Suprapubic skin (tissue), 4 donors: Measurements from ENCODE around the gene EPS15.

Experiments
- EP300 ChIP-seq: sonication (generic); formaldehyde crosslinking; IDR thresholded peaks from one replicate; pipeline ENCODE4 v1.6.1; 2017; ENCODE audit warnings: antibody characterized with exemption
- POLR2A ChIP-seq, 2 donors: fragments of 450-650 bp; IDR thresholded peaks; one replicate each; pipeline ENCODE4 v1.6.1; 2017; ENCODE audit warnings: antibody characterized with exemption in 2 of 2, mild to moderate bottlenecking in 2 of 2, moderate library complexity in 2 of 2
- POLR2AphosphoS5 ChIP-seq, 3 donors: sonication (generic); formaldehyde crosslinking; IDR thresholded peaks; one replicate each; pipeline ENCODE4 v1.6.1; 2017; ENCODE audit warnings: antibody characterized with exemption in 3 of 3
- TF ChIP-seq, protein P1 (sequence below), 2 donors: fragments of 200-600 bp in 1 of 2; fragments of 450-650 bp in 1 of 2; sonication (generic) in 1 of 2; IDR thresholded peaks; one replicate each; pipeline ENCODE4 v1.5.1; 2016 to 2019; ENCODE audit warnings: antibody characterized with exemption in 2 of 2, mild to moderate bottlenecking in 1 of 2, moderate library complexity in 1 of 2

DNA sequence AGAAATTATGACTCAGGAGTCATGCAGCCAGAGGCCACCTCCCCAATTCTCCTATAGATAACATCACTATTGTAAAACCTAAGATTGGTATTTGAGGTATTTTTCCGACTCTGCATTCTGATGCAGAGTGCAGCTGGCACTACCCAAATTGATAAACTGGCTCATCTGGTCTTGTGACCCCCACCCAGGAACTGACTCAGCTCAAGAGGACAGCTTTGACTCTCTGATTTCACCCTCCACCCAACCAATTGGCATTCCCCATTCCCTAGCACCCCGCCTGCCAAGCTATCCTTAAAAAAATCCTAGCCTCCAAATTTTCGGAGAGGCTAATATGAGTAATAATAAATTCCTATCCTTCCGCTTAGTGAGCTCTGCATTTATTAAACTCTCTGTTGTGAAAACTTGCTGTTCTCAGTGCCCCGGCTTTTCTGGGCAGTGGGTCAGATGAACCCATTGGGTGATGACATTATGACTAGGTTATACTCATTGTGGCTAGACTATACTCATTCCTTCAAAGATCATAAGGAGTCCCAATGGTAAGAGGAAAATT is 39.4 kb upstream of the EPS15 start:
- TF ChIP-seq POLR2A (IDR thresholded peaks at IDR 0.05): no peak
- TF ChIP-seq, protein P1, sequence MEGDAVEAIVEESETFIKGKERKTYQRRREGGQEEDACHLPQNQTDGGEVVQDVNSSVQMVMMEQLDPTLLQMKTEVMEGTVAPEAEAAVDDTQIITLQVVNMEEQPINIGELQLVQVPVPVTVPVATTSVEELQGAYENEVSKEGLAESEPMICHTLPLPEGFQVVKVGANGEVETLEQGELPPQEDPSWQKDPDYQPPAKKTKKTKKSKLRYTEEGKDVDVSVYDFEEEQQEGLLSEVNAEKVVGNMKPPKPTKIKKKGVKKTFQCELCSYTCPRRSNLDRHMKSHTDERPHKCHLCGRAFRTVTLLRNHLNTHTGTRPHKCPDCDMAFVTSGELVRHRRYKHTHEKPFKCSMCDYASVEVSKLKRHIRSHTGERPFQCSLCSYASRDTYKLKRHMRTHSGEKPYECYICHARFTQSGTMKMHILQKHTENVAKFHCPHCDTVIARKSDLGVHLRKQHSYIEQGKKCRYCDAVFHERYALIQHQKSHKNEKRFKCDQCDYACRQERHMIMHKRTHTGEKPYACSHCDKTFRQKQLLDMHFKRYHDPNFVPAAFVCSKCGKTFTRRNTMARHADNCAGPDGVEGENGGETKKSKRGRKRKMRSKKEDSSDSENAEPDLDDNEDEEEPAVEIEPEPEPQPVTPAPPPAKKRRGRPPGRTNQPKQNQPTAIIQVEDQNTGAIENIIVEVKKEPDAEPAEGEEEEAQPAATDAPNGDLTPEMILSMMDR (IDR thresholded peaks at IDR 0.05): no peak
- TF ChIP-seq POLR2AphosphoS5 (IDR thresholded peaks at IDR 0.05): no peak
- TF ChIP-seq EP300: no peak
